Body of pancreas (tissue), 4 donors: ENCODE data around the gene GSDME.

Experiments
- CTCF ChIP-seq, 7 experiments: fragments of 450-650 bp in 4 of 7; fragments of 200-600 bp in 3 of 7; sonication (generic) in 3 of 7; IDR thresholded peaks; one replicate each; pipeline ENCODE4 v1.5.1; 2016 to 2019; ENCODE audit warnings: antibody characterized with exemption in 7 of 7
- POLR2A ChIP-seq, 3 donors: fragments of 450-650 bp; IDR thresholded peaks; one replicate each; pipeline ENCODE4 v1.6.1; 2016; ENCODE audit warnings: antibody characterized with exemption in 3 of 3, mild to moderate bottlenecking in 2 of 3

GRCh38 chr7:24778543-24779282 lies 21.4 kb upstream of the GSDME start:
- TF ChIP-seq POLR2A (IDR thresholded peaks at IDR 0.05) (no peak), CTCF (IDR thresholded peaks at IDR 0.05) (no peak)
